Calu3 (cell line): Measurements from ENCODE around the gene GABRB3. TPM values are rescaled to one million over a fixed set of nuclear protein-coding genes. Genes with fewer than 3 reads are reported as not detected.

Experiments used
- BruUV-seq: library from RNA; stranded (reverse); fragments of 400-500 nt; replicated peaks from 2 replicates; lab custom pipeline; 2021; lab: Mats Ljungman, UMichigan
- CTCF ChIA-PET: fragments of 300-600 bp; sonication (Branson Sonifier 250); formaldehyde crosslinking; loops from one replicate; lab custom pipeline; 2022; ENCODE audit warnings: antibody characterized with exemption; lab: Charles Lee
- DNase-seq: peaks from one replicate; pipeline ENCODE4 v3.0.0; 2022
- H3K27ac Mint-ChIP-seq: one replicate; pipeline ENCODE4 v1.8.0; 2022; ENCODE audit warnings: mixed read lengths; ENCODE audit not compliant: unreplicated experiment
- H3K27me3 Mint-ChIP-seq: one replicate; pipeline ENCODE4 v1.8.0; 2022; ENCODE audit warnings: mixed read lengths; ENCODE audit not compliant: unreplicated experiment
- H3K36me3 Mint-ChIP-seq: one replicate; pipeline ENCODE4 v1.8.0; 2022; ENCODE audit warnings: mild to moderate bottlenecking, moderate library complexity, mixed read lengths; ENCODE audit not compliant: insufficient read depth, unreplicated experiment
- H3K4me1 Mint-ChIP-seq: one replicate; pipeline ENCODE4 v1.8.0; 2022; ENCODE audit warnings: mild to moderate bottlenecking, low read depth, mixed read lengths; ENCODE audit not compliant: unreplicated experiment
- H3K4me3 Mint-ChIP-seq: one replicate; pipeline ENCODE4 v1.8.0; 2022; ENCODE audit warnings: mild to moderate bottlenecking, low read depth, moderate library complexity, mixed read lengths; ENCODE audit not compliant: unreplicated experiment
- H3K9me3 Mint-ChIP-seq: one replicate; pipeline ENCODE4 v1.8.0; 2022; ENCODE audit warnings: low read depth, mixed read lengths; ENCODE audit not compliant: unreplicated experiment
- CTCF ChIP-seq: fragments of 200-600 bp; IDR thresholded peaks from one replicate; pipeline ENCODE4 v1.8.0; 2022; ENCODE audit warnings: antibody characterized with exemption; ENCODE audit not compliant: unreplicated experiment
- intact Hi-C: fragments of 100-400 bp; cut with micrococcal nuclease; formaldehyde crosslinking; loops from one replicate; pipeline ENCODE4 v1.10.0; 2022; ENCODE audit not compliant: unreplicated experiment
- total RNA-seq: library from RNA; stranded (reverse); gene quantifications from 2 replicates; pipeline ENCODE4 v1.2.3, GENCODE V29; 2022

GABRB3 gene
- total RNA-seq, 1 experiment from 2014 or later: not detected

GRCh38 chr15:26757141-26757540 is 15.7 kb downstream of the GABRB3 start:
- Mint-ChIP-seq H3K4me1 (no peaks in the 10 kb centered on the region), H3K27ac (no peak overlapping the region), H3K9me3 (peaks cover 5% of the 10 kb centered on the region), H3K4me3 (no peak overlapping the region), H3K36me3 (no peaks in the 10 kb centered on the region), H3K27me3 (no peaks in the 10 kb centered on the region)
- no TSS peak for BruUV-seq
- TF ChIP-seq CTCF: no peak
- no peak for DNase-seq
- CTCF ChIA-PET: no interaction called here
- intact Hi-C loops: no loop called here

- no peak overlapping the region for H3K4me3 Mint-ChIP-seq
Measured at GRCh38 chr15:26744894-26745293, 28.0 kb downstream of the GABRB3 start.

GRCh38 chr15:26739791-26740190 is 33.1 kb downstream of the GABRB3 start:
- H3K9me3 Mint-ChIP-seq: no peaks in the 10 kb centered on the region
- intact Hi-C loops: no loop called here
- CTCF ChIA-PET: no interaction called here
- no peaks in the 10 kb centered on the region for H3K36me3 Mint-ChIP-seq
- no TSS peak for BruUV-seq
- no peak for DNase-seq
- no peak overlapping the region for H3K27ac Mint-ChIP-seq
- no peak overlapping the region for H3K4me3 Mint-ChIP-seq
- no peaks in the 10 kb centered on the region for H3K4me1 Mint-ChIP-seq
- no peak for TF ChIP-seq CTCF
- H3K27me3 Mint-ChIP-seq: no peaks in the 10 kb centered on the region

More at GRCh38 chr15:26744894-26745293, 28.0 kb downstream of the GABRB3 start:
- TF ChIP-seq CTCF: no peak
- no peaks in the 10 kb centered on the region for H3K9me3 Mint-ChIP-seq
- H3K27me3 Mint-ChIP-seq: no peaks in the 10 kb centered on the region
- no peaks in the 10 kb centered on the region for H3K36me3 Mint-ChIP-seq
- H3K4me1 Mint-ChIP-seq: no peaks in the 10 kb centered on the region
- intact Hi-C loops: no loop called here
- BruUV-seq: no TSS peak
- H3K27ac Mint-ChIP-seq: no peak overlapping the region
- CTCF ChIA-PET: no interaction called here
- DNase-seq: no peak

GRCh38 chr15:26738996-26739395 is 33.9 kb downstream of the GABRB3 start:
- DNase-seq: no peak
- TF ChIP-seq CTCF: no peak
- Mint-ChIP-seq H3K27ac (no peak overlapping the region), H3K36me3 (no peaks in the 10 kb centered on the region), H3K9me3 (no peaks in the 10 kb centered on the region), H3K4me1 (no peaks in the 10 kb centered on the region), H3K4me3 (no peak overlapping the region), H3K27me3 (no peaks in the 10 kb centered on the region)
- intact Hi-C loops: no loop called here
- CTCF ChIA-PET: no interaction called here
- BruUV-seq: no TSS peak
